ENCODE data around the gene APCDD1L.

GRCh38 chr20:58448958-58449357 is 66.2 kb downstream of the APCDD1L start:
- TF ChIP-seq GATA2 (IDR thresholded peaks at IDR 0.05; ENCODE audit: low read depth, low read length), result peak; percentile 60
- no peak for TF ChIP-seq GATA3 (IDR thresholded peaks at IDR 0.05; ENCODE audit: low read depth, low read length)
